Pericardium fibroblast (primary cell): ENCODE measurements around the gene TNFRSF9. TPM values are rescaled to one million over a fixed set of nuclear protein-coding genes. Genes with fewer than 3 reads are reported as not detected.

Source experiments
- total RNA-seq: library from RNA; depleted of rRNA; stranded (reverse); fragments of >200 nt; gene quantifications from 2 replicates; pipeline ENCODE4 v1.2.3, GENCODE V29; 2015

Gene TNFRSF9
- not detected in 2 replicates for total RNA-seq

GRCh38 chr1:7940745-7941436 is at the start of gene TNFRSF9:
Gene TNFRSF9 (minus strand): TSS chr1:7940839. CDS start chr1:7939994, 845 bp downstream.

DNA sequence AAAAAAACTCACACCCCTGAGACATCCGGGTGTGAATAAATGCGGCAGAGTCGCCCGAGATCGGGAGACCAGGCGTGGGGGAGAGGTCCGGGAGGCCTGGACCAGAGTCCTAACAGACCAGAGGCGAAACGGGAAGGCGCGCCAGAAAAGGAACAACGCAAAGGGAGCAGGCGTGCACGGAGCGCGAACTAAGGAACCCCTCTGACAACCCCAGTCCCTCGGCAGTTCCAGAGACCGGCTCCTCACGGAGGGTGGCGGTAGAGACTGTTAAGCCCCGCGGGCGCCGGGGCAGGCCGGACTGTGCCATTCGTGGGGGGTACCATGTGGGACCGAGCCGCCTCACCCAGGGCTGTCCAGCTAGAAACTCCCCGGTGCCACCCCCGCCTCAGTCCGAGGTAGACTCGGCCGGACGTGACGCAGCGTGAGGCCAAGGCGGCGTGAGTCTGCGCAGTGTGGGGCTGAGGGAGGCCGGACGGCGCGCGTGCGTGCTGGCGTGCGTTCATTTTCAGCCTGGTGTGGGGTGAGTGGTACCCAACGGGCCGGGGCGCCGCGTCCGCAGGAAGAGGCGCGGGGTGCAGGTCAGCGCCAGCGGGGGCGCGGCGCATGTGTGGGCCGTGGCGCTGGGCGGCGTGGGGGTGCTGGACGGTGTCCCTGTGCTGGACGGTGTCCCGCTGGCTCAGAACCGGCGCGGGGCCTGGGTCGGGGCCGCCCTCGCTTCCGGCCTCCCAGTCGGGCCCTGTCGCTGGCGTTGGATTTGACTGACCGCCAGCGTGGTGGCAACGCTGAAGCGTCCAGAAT is 20.8 kb upstream of the TNFRSF9 start, which contains the start of gene PARK7:
Gene PARK7 (plus strand): TSS at position 496 of the 798 bp plus-strand sequence. CDS start 1,075 bp downstream, outside the sequence.

Other genes with a start within 250 kb of the TNFRSF9 start
- gene VAMP3, start 169.5 kb downstream of the TNFRSF9 start, total RNA-seq = 106 and 117 TPM in 2 replicates
- gene PER3, start 156.5 kb downstream of the TNFRSF9 start, total RNA-seq = 1.1 and 1.5 TPM in 2 replicates
- gene UTS2, start 87.8 kb downstream of the TNFRSF9 start, total RNA-seq = not detected in 2 replicates
- gene PARK7, start 20.9 kb upstream of the TNFRSF9 start, total RNA-seq = 200 and 277 TPM in 2 replicates
- gene ERRFI1, start 85.5 kb upstream of the TNFRSF9 start, total RNA-seq = 179 and 215 TPM in 2 replicates